ENCODE results near the gene BMP5.

- TF ChIP-seq CTCF (IDR thresholded peaks at IDR 0.05) (no peak), POLR2A (IDR thresholded peaks at IDR 0.05) (no peak), POLR2AphosphoS5 (IDR thresholded peaks at IDR 0.05) (no peak)
These were observed 27.4 kb upstream of the BMP5 start for GRCh38 chr6:55902796-55903195.

Measured in suprapubic skin (tissue), 4 donors.